Daoy (cell line): ENCODE data around the gene LRRC8C. TPM values are rescaled to one million over a fixed set of nuclear protein-coding genes. Genes with fewer than 3 reads are reported as not detected.
"Not testable (repeated sequence)": the region's sequence is repeated elsewhere in the genome, so short reads cannot be mapped to it uniquely, and the experiment has no call there.

Experiments
- DNase-seq: peaks from one replicate; pipeline ENCODE4 v3.0.0-alpha.2; 2015; ENCODE audit warnings: low read depth
- total RNA-seq: library from RNA; depleted of rRNA; stranded (reverse); fragments of >200 nt; shearing (Covaris generic); gene quantifications from 2 replicates; pipeline ENCODE4 v1.2.3, GENCODE V29; 2014

The LRRC8C gene
- total RNA-seq, 1 experiment from 2014 or later = 10.2 TPM

DNA sequence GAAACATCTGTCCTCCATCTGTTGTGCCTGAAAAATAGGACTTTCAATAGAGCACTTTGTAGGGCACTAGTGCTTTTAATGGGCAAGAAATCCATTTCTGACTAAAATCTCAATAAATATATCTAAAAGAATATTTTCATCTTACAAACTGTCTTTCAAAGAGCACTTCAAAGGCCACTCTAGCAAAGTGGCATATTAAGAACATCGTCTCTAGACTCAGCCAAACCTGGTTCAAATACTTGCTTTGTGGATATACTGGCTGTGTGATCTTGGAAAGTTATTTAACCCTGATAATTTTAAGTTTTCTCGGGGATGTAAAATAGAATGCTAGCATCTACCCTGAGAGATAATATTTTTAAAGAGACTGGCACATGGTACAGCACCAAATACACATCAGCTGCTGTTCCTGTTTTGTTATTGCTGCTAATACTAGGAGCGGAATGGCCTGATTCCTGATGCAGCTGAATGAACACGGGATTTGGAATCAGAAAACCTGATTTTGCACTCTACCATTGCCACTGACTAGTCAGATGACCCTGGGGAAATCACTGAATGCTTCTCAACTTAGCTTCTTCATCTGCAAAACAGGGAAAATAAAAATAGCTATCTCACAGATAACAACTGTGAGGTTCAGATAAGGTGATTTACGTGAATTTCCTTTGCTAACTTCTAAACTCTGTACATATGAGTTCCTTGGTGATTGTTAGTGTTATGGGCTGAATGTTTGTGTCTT, 25.2 kb upstream of the LRRC8C start:
- DNase-seq = no peak

DNA sequence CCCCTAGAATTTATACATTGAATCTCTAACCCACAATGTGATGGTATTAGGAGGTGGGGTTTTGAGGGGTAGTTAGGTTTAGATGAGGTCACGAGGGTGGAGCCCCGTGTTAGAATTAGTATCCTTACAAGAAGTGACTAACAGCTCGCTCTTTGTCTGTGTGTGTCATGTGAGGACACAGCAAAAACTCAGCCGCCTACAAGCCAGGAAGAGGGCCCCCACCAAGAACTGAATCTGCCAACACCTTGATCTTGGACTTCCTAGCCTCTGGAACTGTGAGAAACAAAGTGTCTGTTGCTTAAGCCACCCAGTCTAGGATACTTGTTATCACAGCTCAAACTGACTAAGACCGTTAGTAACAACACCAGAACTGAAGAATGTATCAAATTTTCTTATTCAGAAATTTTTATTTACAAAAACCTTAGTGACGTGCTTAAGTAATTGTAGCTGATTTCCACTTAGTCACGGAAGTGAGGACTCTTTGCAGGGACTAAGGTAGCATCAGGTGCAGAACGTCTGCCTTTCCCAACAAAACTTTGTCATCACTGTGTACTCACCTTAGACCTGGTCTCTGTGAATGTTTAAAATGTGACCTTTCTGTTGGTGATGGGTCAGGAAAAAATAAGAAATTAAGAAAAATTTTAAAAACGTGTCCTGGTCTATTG, 24.5 kb upstream of the LRRC8C start:
- peak; percentile 64 for DNase-seq

- DNase-seq = no peak
Measured at GRCh38 chr1:89608984-89609725, 23.8 kb upstream of the LRRC8C start.

- DNase-seq = no peak
Measured at GRCh38 chr1:89609781-89610456, 23.0 kb upstream of the LRRC8C start.

DNA sequence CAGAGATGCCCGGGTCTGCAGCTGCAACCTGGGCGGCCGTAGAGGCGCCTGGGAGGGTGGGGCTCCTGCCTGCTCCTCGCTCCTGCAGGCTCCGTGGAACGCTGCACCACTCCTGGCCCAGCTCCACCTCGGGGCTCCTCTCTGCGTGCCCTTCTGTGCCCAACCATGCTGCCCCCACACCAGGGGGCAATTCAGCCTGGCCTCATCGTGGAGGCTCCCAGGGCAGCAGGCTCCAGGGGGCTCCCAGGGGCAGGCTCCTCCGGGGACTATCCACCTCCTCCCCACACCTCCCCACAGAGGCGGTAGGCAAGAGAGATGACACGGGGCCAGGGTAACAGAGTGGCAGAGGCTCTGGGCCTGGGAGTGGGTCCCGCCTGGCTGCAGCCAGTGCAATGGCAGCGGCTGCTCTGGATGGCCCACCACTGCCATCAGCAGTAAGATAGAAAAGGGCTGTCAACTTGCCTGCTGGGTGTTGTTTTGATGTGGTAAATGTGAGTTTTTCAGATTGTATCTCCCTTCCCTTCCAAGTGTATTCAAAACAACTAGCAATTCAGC, 22.4 kb upstream of the LRRC8C start:
- no peak for DNase-seq

GRCh38 chr1:89611721-89612120, 21.2 kb upstream of the LRRC8C start:
- no peak for DNase-seq

GRCh38 chr1:89613928-89614327, 19.0 kb upstream of the LRRC8C start:
- DNase-seq = no peak

GRCh38 chr1:89615676-89616598, 17.0 kb upstream of the LRRC8C start:
- DNase-seq = peak; percentile 39

DNA sequence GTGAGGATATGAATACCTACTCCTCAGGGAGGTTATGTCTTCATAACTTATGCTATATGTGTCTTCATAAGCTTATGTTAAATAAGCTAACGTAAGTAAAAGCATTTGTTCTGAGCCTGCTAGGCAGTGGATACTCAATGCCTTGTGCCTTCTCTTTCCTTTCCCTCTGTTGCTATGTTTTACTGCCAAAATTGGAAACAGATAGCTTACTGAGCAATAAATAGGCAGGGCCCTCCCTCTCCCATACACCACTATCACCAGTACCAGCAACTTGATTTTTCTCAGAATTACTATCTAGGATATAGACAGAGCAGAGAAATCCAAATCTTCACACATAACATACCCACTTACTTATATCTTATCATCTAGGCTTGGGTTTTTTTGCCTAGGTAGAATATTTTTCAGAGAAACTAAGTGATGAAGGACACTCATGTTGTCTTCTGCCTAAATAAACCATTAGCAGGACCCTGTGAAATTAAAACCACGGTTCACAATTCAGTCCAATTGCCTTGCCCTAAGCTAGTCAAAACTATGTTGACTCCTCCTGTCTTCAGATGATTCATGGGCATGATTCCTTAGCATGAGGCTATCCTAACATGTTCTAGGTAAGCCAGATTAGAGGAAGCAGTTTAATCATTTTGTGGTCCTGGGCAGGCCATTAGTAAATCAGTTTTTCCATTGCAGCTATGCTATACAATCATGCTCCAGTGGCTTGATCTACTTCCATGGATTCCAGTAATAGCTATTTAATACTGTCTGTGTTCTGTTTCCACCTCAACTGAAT, 15.9 kb upstream of the LRRC8C start:
- no peak for DNase-seq

- DNase-seq = no peak
Measured at GRCh38 chr1:89620664-89621063, 12.3 kb upstream of the LRRC8C start.

DNA sequence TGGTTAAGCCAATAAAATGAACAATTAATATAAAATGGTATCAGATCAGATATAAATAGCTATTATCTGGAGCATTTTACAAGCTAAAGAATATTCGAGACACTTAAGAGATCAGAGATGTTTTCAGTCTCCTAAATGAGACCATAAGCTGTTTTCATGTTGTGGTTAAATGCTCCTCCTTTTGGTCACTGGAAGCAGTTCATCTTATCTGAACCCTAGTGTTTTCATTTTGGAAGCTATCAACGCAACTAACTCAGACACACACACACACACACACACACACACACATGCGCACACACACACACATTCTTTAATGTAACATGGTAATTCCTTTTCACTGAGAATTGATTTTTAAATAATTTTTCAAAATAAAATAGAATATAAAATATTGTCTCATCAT, 10.0 kb upstream of the LRRC8C start:
- DNase-seq = no peak

DNA sequence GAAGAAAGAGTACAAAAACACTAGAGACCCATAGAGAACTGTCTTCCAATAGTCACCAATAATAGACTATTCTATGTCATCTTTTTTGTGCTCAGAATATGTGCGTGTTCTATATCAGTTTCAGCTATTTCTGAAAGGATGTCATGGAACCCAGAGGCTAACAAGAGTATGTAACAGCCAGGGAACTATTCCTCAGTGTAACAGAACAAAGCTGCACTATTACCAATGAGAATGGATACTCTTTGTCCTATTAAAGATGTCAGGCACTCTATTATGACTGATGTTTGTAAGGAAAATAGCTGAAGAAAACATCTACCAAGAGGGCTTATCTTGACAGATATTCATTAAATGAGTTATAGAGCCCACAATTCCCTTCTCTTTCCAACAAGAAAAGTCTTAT, 8.6 kb upstream of the LRRC8C start:
- DNase-seq = no peak

DNA sequence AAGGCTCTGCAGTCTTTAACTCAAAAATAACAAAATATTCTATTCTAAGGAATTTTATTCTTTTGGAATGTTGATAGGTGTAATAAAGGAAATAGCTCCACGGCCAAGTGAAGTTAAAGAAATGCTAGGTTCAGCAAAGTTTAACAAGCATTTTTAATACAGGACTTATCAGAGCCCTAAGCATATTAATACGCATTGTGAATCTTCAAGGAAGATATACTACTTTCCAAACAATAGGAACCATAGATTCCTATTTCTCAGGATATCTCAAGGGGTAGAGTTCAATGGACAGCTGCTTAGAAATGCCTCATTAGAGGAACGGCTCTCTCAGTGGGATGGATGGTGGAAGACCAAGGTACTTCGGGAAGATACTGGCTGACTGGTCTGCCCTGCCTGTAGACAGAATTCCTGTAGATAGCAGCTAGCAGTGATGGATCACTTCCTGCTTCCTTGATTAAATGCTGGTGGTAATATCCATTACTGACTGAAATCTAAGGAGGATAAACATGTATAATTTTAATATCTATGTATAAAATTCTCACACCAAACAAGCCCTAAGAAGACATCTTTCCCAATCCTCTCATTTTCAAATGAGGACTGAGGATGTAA, 8.1 kb upstream of the LRRC8C start:
- no peak for DNase-seq

GRCh38 chr1:89627596-89627962, 5.3 kb upstream of the LRRC8C start:
- DNase-seq = no peak

DNA sequence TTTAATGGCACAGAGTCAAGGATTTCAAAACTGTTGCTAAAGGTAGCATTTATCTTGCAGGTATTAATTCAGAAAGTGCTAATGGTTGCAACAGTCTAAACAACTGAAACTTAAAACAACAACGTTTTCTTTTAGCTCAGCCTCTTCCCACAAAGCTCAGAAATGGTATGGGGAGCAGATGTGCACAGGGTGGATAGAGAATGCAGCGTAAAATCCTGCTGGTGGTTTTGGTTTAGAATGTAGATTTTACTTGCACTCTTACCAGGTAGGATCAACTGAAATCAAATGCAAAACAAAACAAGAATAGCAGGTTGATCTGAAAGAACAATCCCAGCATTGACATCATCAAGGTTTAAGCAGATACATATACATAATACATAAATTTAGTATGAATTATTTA, 3.8 kb upstream of the LRRC8C start:
- no peak for DNase-seq

- DNase-seq = not testable (repeated sequence)
Measured at GRCh38 chr1:89629600-89629999, 3.3 kb upstream of the LRRC8C start.

DNA sequence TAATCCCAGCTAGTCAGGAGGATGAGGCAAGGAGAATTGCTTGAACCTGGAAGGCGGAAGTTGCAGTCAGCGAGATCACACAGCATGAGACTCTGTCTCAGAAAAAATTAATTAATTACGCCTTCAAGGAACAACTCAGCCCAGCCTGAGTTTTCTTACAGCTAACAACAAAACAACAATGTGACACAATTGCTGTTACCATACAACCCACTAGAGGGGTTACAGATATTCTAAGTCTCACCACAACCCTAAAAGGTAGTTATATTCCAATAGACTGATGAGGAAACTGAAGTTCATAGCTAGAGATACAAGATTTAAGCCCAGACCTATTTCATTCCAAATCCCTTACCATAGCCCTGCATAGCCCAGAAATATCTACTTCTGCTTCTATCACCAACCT, 2.9 kb upstream of the LRRC8C start:
- no peak for DNase-seq

DNA sequence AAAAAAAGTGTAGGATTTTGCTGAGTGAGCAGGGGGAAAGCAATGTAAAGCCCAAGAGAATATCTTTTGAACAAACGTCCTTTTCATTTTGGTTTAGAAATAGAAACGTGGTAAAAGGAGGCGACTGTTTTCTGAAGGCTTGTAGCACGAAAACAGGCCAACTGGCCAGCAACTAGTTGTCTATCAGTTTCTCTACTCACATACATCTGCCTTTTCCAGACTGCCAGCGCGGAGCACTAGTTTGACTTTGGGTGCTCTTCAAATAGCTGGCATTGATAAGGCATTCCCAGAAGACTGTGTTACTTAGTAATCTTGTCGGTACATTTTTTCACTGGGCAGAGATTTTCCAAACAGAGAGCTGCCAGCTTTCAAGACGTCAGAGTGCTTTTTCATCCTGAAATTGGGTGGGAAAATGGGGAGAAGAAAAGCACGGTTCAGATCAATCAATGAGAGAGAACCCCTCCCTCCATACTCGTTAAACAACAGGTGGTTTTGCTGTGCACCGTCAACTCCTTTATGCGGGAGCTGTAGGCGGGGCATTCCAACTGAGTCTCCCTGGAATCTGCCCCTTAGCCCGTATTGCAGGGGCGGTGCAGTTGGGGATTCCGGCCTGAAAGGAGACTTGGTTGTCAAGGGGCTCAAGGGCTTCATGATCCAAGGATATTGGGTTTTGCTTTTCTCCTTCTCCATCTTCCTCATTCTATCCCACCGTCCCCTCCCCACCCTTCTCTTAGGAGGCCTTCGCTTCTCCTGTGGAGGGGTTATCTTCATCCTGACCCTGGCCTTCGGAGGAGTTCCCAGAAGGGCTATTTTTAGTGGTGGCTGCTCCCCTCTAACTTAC, 884 bp upstream of the LRRC8C start:
- peak; percentile 31 for DNase-seq
